Karpas-422 (cell line): ENCODE results near the gene HMCN2. TPM values are rescaled to one million over a fixed set of nuclear protein-coding genes. Genes with fewer than 3 reads are reported as not detected.
A peak's percentile ranks its signal among the peaks of the same experiment; 100 is the strongest.

ENCODE experiments used
- DNase-seq: peaks from one replicate; pipeline ENCODE4 v3.0.0-alpha.2; 2015
- H2AFZ ChIP-seq: fragments of 200-600 bp; sonication (generic); 2 replicates; pipeline ENCODE4 v1.6.1; 2014; ENCODE audit warnings: antibody characterized with exemption, low read length, mixed read lengths
- H3K27ac ChIP-seq: fragments of 200-600 bp; sonication (generic); 2 replicates; pipeline ENCODE4 v1.5.1; 2014; ENCODE audit warnings: mild to moderate bottlenecking, low read length, moderate library complexity
- H3K27me3 ChIP-seq: fragments of 200-600 bp; sonication (generic); 2 replicates; pipeline ENCODE4 v1.6.1; 2014; ENCODE audit warnings: low read length, mixed read lengths
- H3K36me3 ChIP-seq: fragments of 200-600 bp; sonication (generic); 2 replicates; pipeline ENCODE4 v1.6.1; 2014; ENCODE audit warnings: low read length, mixed read lengths; ENCODE audit not compliant: insufficient read depth
- H3K4me1 ChIP-seq: fragments of 200-600 bp; sonication (generic); 2 replicates; pipeline ENCODE4 v1.6.1; 2014; ENCODE audit warnings: mild to moderate bottlenecking, low read length, mixed read lengths
- H3K4me2 ChIP-seq: fragments of 200-600 bp; sonication (generic); 2 replicates; pipeline ENCODE4 v1.6.1; 2014; ENCODE audit warnings: low read length, low read depth, mild to moderate bottlenecking; ENCODE audit not compliant: poor library complexity, severe bottlenecking
- H3K4me3 ChIP-seq: fragments of 200-600 bp; sonication (generic); 2 replicates; pipeline ENCODE4 v1.5.1; 2014; ENCODE audit warnings: mild to moderate bottlenecking, antibody characterized with exemption, low read length, mixed read lengths
- H3K79me2 ChIP-seq: fragments of 200-600 bp; sonication (generic); 2 replicates; pipeline ENCODE4 v1.6.1; 2014; ENCODE audit warnings: mild to moderate bottlenecking, low read length, mixed read lengths
- H3K9ac ChIP-seq: fragments of 200-600 bp; sonication (generic); 2 replicates; pipeline ENCODE4 v1.6.0; 2014; ENCODE audit warnings: low read length
- H3K9me2 ChIP-seq: fragments of 200-600 bp; sonication (generic), shearing (Covaris generic); replicated peaks from 2 replicates; pipeline ENCODE4 v1.6.0; 2014; ENCODE audit warnings: mild to moderate bottlenecking, low read length, moderate library complexity; ENCODE audit not compliant: insufficient read depth
- H3K9me3 ChIP-seq: fragments of 300-700, 200-600 bp; sonication (generic); 2 replicates; pipeline ENCODE4 v1.6.1; 2014; ENCODE audit warnings: low read length, mixed read lengths
- H4K20me1 ChIP-seq: fragments of 200-600 bp; sonication (generic); 2 replicates; pipeline ENCODE4 v1.6.1; 2014; ENCODE audit warnings: mild to moderate bottlenecking, antibody characterized with exemption, low read length, low read depth; ENCODE audit not compliant: insufficient read depth
- total RNA-seq: library from RNA; depleted of rRNA; stranded (reverse); fragments of >200 nt; shearing (Covaris generic); gene quantifications from 2 replicates; pipeline ENCODE4 v1.2.3, GENCODE V29; 2014; ENCODE audit warnings: low replicate concordance

The HMCN2 gene
- total RNA-seq, 1 experiment from 2014 or later = not detected

- Histone ChIP-seq H4K20me1 (no peaks in the 10 kb centered on the region), H3K79me2 (no peaks in the 10 kb centered on the region), H3K27me3 (no peaks in the 10 kb centered on the region), H3K9ac (no peak overlapping the region), H2AFZ (no peak overlapping the region), H3K4me2 (no peak overlapping the region), H3K9me2 (no peaks in the 10 kb centered on the region), H3K27ac (no peak overlapping the region), H3K9me3 (no peaks in the 10 kb centered on the region), H3K4me1 (no peaks in the 10 kb centered on the region), H3K4me3 (no peak overlapping the region), H3K36me3 (no peaks in the 10 kb centered on the region)
- DNase-seq = no peak
Measured at GRCh38 chr9:130407916-130408663, 142.5 kb downstream of the HMCN2 start.

- Histone ChIP-seq H3K9me2 (no peaks in the 10 kb centered on the region), H2AFZ (no peak overlapping the region), H3K27ac (no peak overlapping the region), H3K4me1 (no peaks in the 10 kb centered on the region), H3K9ac (no peak overlapping the region), H3K9me3 (no peaks in the 10 kb centered on the region), H3K27me3 (no peaks in the 10 kb centered on the region), H3K4me2 (no peak overlapping the region), H4K20me1 (no peaks in the 10 kb centered on the region), H3K79me2 (no peaks in the 10 kb centered on the region), H3K36me3 (no peaks in the 10 kb centered on the region), H3K4me3 (no peak overlapping the region)
- DNase-seq = no peak
Measured at GRCh38 chr9:130408669-130409068, 143.1 kb downstream of the HMCN2 start.

DNA sequence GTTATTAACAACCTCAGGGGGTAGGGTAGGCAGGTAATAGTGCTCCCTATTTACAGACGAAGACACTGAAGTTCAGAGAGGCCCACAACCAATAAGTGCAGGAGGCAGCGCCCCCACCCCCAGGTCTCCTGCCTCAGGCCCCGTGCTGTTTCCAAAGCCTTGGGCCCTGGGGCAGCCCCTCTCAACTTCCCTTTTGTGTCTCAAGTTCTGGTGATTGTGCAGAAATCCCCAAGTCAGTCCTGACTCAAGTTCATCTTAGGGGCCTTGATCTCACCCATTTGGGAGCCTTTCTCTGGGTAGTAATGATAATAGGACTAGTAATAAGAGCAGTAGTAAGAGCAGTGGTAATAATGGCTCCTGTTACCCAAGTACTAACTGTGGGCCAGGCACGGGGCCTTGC, 143.7 kb downstream of the HMCN2 start:
- Histone ChIP-seq H3K4me1 (no peaks in the 10 kb centered on the region), H3K27me3 (no peaks in the 10 kb centered on the region), H3K4me3 (no peak overlapping the region), H3K36me3 (no peaks in the 10 kb centered on the region), H3K9ac (no peak overlapping the region), H3K4me2 (no peak overlapping the region), H3K27ac (no peak overlapping the region), H4K20me1 (no peaks in the 10 kb centered on the region), H3K9me3 (no peaks in the 10 kb centered on the region), H3K79me2 (no peaks in the 10 kb centered on the region), H3K9me2 (no peaks in the 10 kb centered on the region), H2AFZ (no peak overlapping the region)
- DNase-seq = no peak

DNA sequence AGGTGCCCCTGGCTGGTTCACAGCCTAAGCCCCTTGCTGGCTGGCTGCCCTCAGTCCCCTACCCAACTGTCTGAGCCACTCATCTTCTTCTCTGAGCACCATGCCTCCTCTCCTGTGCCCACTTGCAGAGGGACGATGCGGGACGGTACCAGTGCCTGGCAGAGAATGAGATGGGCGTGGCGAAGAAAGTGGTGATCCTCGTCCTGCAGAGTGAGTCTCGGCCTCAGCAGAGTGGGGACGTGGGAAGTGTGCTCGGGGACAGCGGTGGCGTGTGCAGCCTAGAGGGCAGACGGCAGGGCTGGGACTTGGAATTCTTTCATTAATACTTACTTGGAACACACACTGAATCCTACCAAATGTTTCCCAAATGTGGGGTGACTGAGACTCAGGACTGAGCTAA, 144.9 kb downstream of the HMCN2 start:
- Histone ChIP-seq H3K27ac (no peak overlapping the region), H3K4me2 (no peak overlapping the region), H3K9me3 (no peaks in the 10 kb centered on the region), H4K20me1 (no peaks in the 10 kb centered on the region), H3K79me2 (no peaks in the 10 kb centered on the region), H3K36me3 (no peaks in the 10 kb centered on the region), H3K9me2 (no peaks in the 10 kb centered on the region), H3K4me3 (no peak overlapping the region), H3K4me1 (no peaks in the 10 kb centered on the region), H3K9ac (no peak overlapping the region), H2AFZ (no peak overlapping the region), H3K27me3 (no peaks in the 10 kb centered on the region)
- no peak for DNase-seq

GRCh38 chr9:130411566-130411915, 146.0 kb downstream of the HMCN2 start:
- Histone ChIP-seq H4K20me1 (no peaks in the 10 kb centered on the region), H3K4me2 (no peak overlapping the region), H3K9me2 (no peaks in the 10 kb centered on the region), H3K79me2 (no peaks in the 10 kb centered on the region), H2AFZ (no peak overlapping the region), H3K4me1 (no peaks in the 10 kb centered on the region), H3K27ac (no peak overlapping the region), H3K27me3 (no peaks in the 10 kb centered on the region), H3K4me3 (no peak overlapping the region), H3K9ac (no peak overlapping the region), H3K9me3 (no peaks in the 10 kb centered on the region), H3K36me3 (no peaks in the 10 kb centered on the region)
- no peak for DNase-seq

- H3K27ac ChIP-seq = no peak overlapping the region
- H3K4me2 ChIP-seq = no peak overlapping the region
- H4K20me1 ChIP-seq = no peaks in the 10 kb centered on the region
- no peak for DNase-seq
- H3K9me3 ChIP-seq = no peaks in the 10 kb centered on the region
- no peaks in the 10 kb centered on the region for H3K4me1 ChIP-seq
- H3K9me2 ChIP-seq = no peaks in the 10 kb centered on the region
- no peak overlapping the region for H3K4me3 ChIP-seq
- no peak overlapping the region for H2AFZ ChIP-seq
- H3K36me3 ChIP-seq = no peaks in the 10 kb centered on the region
- no peaks in the 10 kb centered on the region for H3K79me2 ChIP-seq
- H3K9ac ChIP-seq = no peak overlapping the region
- no peaks in the 10 kb centered on the region for H3K27me3 ChIP-seq
Measured at GRCh38 chr9:130414081-130414731, 148.6 kb downstream of the HMCN2 start.

- H3K4me3 ChIP-seq = no peak overlapping the region
- H4K20me1 ChIP-seq = no peaks in the 10 kb centered on the region
- H3K79me2 ChIP-seq = no peaks in the 10 kb centered on the region
- no peak for DNase-seq
- H3K9me3 ChIP-seq = no peaks in the 10 kb centered on the region
- no peak overlapping the region for H3K9ac ChIP-seq
- H3K36me3 ChIP-seq = no peaks in the 10 kb centered on the region
- H2AFZ ChIP-seq = no peak overlapping the region
- H3K4me1 ChIP-seq = no peaks in the 10 kb centered on the region
- H3K4me2 ChIP-seq = no peak overlapping the region
- no peaks in the 10 kb centered on the region for H3K9me2 ChIP-seq
- no peak overlapping the region for H3K27ac ChIP-seq
- H3K27me3 ChIP-seq = no peaks in the 10 kb centered on the region
Measured at GRCh38 chr9:130414910-130415746, 149.6 kb downstream of the HMCN2 start.

DNA sequence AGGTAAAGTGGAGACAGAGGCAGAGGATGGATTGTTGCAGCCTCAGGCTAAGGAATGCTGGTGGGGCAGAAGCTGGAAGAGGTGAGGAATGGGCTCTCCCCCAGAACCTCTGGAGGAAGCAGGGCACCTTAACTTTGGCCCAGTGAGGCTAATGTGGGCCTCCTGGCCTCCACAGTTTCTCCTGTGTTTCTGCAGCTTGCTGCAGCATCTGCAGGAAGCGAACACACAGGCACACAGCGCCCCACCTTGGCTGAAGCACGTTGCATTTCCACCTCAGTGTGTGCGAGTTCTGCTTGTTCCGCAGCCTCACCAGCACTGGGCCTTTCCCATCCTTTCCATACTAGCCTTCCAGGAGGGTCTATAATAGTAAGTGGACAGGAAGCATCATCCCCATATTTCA, 152.0 kb downstream of the HMCN2 start:
- H3K9me3 ChIP-seq = no peaks in the 10 kb centered on the region
- H3K27ac ChIP-seq = no peak overlapping the region
- no peaks in the 10 kb centered on the region for H3K27me3 ChIP-seq
- no peaks in the 10 kb centered on the region for H3K79me2 ChIP-seq
- no peak overlapping the region for H3K4me2 ChIP-seq
- no peak overlapping the region for H2AFZ ChIP-seq
- H3K4me3 ChIP-seq = no peak overlapping the region
- DNase-seq = peak; percentile 69
- no peaks in the 10 kb centered on the region for H3K9me2 ChIP-seq
- no peaks in the 10 kb centered on the region for H4K20me1 ChIP-seq
- no peaks in the 10 kb centered on the region for H3K36me3 ChIP-seq
- H3K9ac ChIP-seq = no peak overlapping the region
- no peaks in the 10 kb centered on the region for H3K4me1 ChIP-seq
